ENCODE results near the gene DLL3. TPM values are rescaled to one million over a fixed set of nuclear protein-coding genes. Genes with fewer than 3 reads are reported as not detected.

The DLL3 gene
- total and polyA plus RNA-seq, 11 donors, result not detected

GRCh38 chr19:39509233-39509632 lies 10.5 kb downstream of the DLL3 start:
- H3K4me3 ChIP-seq, result no peak overlapping the region
- intact Hi-C loops (cut with DNase I), result no loop called here
- peaks cover 25 to 93% (median 55%) of the 10 kb centered on the region in 9 donors for H3K27me3 ChIP-seq
- H3K27ac ChIP-seq, result no peak overlapping the region
- DNase-seq, result no peak
- H3K36me3 ChIP-seq, result no peaks in the 10 kb centered on the region
- no peaks in the 10 kb centered on the region for H3K9me3 ChIP-seq
- no peak for ATAC-seq
- TF ChIP-seq CTCF (IDR thresholded peaks at IDR 0.05) (no peak), POLR2A (IDR thresholded peaks at IDR 0.05) (no peak)
- 50 to 75% (median 64%) methylated on average over 2 of the region's 2 CpGs for WGBS, 4 donors
- peaks cover 0 to 12% (median 4%) of the 10 kb centered on the region in 12 donors for H3K4me1 ChIP-seq

GRCh38 chr19:39512988-39513387 lies 14.2 kb downstream of the DLL3 start:
- intact Hi-C loops (cut with DNase I), result no loop called here
- TF ChIP-seq CTCF (IDR thresholded peaks at IDR 0.05) (no peak), POLR2A (IDR thresholded peaks at IDR 0.05) (no peak)
- peaks cover 0 to 16% (median 11%) of the 10 kb centered on the region in 12 donors for H3K4me1 ChIP-seq
- H3K27ac ChIP-seq, result no peak overlapping the region
- peaks cover 21 to 90% (median 55%) of the 10 kb centered on the region in 9 donors for H3K27me3 ChIP-seq
- H3K36me3 ChIP-seq, result no peaks in the 10 kb centered on the region
- no peaks in the 10 kb centered on the region for H3K9me3 ChIP-seq
- no peak for DNase-seq
- ATAC-seq, result no peak
- WGBS, 4 donors, result 53 to 62% (median 56%) methylated on average over 2 of the region's 2 CpGs
- no peak overlapping the region for H3K4me3 ChIP-seq

- ATAC-seq (peak in 2 of 4 donors; percentile 24 to 28), DNase-seq (no peak)
- intact Hi-C loops (cut with DNase I), result no loop called here
- Histone ChIP-seq H3K4me1 (peaks cover 0 to 16% (median 11%) of the 10 kb centered on the region in 12 donors), H3K27ac (no peak within 1 kb of the TSS), H3K27me3 (peaks cover 21 to 73% (median 47%) of the 10 kb centered on the region in 9 donors), H3K9me3 (no peaks in the 10 kb centered on the region), H3K36me3 (no peaks in the 10 kb centered on the region), H3K4me3 (peak within 1 kb of the TSS; percentile 4 to 48 (median 32))
- TF ChIP-seq CTCF (IDR thresholded peaks at IDR 0.05) (peak in 1 of 12 donors; percentile 2), POLR2A (IDR thresholded peaks at IDR 0.05) (no peak)
- WGBS, 4 donors, result 1 to 3% (median 1%) methylated on average over 19 to 56 of the region's 56 CpGs
These were observed 16.2 kb downstream of the DLL3 start, which contains the start of gene SELENOV for GRCh38 chr19:39514840-39515550. SELENOV (plus strand) TSS chr19:39515139; CDS start chr19:39515213, 74 bp downstream.

DNA sequence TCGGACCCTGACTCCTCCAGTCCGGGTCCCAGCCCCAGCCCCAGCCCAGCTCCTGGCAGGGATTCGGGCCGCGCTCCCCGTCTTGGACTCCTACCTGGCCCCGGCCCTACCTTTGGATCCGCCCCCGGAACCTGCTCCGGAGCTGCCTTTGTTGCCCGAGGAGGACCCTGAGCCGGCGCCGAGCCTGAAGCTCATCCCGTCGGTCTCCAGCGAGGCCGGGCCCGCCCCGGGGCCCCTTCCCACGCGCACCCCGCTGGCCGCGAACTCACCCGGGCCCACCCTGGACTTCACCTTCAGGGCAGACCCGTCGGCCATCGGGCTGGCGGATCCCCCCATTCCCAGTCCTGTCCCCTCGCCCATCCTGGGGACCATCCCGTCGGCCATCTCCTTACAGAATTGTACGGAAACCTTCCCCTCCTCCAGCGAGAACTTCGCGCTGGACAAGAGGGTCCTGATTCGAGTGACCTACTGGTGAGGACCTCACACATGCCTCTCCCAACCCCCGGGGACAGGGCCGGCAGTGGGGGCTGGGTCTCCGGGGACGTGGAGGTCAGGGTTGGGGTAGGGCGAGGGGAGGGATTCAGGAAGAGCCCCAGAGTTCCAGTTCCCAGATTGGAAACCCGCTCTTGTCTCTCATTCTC lies 16.9 kb downstream of the DLL3 start:
- Histone ChIP-seq H3K27ac (no peak overlapping the region), H3K4me1 (peaks cover 0 to 16% (median 11%) of the 10 kb centered on the region in 12 donors), H3K4me3 (peak overlapping the region; percentile 4 to 48 (median 32)), H3K9me3 (no peaks in the 10 kb centered on the region), H3K36me3 (no peaks in the 10 kb centered on the region), H3K27me3 (peaks cover 21 to 70% (median 47%) of the 10 kb centered on the region in 9 donors)
- intact Hi-C loops (cut with DNase I), result no loop called here
- DNase-seq (no peak), ATAC-seq (peak in 1 of 4 donors; percentile 18)
- TF ChIP-seq POLR2A (IDR thresholded peaks at IDR 0.05) (no peak), CTCF (IDR thresholded peaks at IDR 0.05) (no peak)
- 2 to 6% (median 2%) methylated on average over 29 to 44 of the region's 44 CpGs for WGBS, 4 donors

Data from heart left ventricle (tissue), 16 donors.